ENCODE results near the gene FAM184A. TPM values are rescaled to one million over a fixed set of nuclear protein-coding genes. Genes with fewer than 3 reads are reported as not detected.

The FAM184A gene
- total RNA-seq, 4 donors from 2014 or later: 3.0 to 14.3 (median 6.3) TPM

DNA sequence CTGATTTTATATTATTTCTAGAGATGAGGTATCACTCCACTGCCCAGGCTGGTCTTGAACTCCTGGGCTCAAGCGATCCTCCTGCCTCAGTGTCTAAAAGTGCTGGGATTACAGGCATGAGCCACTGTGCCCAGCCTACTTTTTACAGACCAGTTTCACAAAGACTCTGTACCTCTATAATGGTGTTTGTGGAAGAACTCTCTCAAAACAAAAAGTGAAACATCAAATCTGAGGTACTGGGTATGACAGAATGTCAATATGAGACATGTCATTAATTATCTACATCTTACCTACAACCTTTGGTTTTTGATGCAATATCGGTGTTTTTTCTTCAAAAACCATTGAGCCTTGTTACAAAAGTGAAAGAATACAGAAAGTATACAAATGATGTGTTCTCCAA lies 94.1 kb downstream of the FAM184A start:
- ATAC-seq (ENCODE audit: low FRiP score) (no peak), DNase-seq (ENCODE audit: low spot score) (no peak)
- no peak for TF ChIP-seq CTCF (IDR thresholded peaks at IDR 0.05)

DNA sequence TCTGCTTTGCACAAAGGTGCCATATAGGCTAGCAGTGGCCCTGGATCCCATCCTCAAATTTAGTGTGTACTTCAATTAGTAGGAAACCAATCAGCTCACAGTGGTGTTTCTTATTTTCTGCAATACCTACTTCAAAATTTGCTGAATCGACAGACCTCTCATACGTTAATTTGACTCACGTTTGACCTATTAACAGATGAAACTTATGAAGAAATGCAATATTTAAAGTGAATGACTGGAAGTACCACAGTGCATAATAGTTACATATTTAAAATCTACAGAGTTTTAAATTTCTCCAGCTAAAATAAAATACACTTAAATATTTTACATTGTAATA lies 95.9 kb downstream of the FAM184A start:
- no peak for TF ChIP-seq CTCF (IDR thresholded peaks at IDR 0.05)
- DNase-seq (ENCODE audit: low spot score): no peak
- ATAC-seq (ENCODE audit: low FRiP score): no peak

- no peak for TF ChIP-seq CTCF (IDR thresholded peaks at IDR 0.05)
- DNase-seq (ENCODE audit: low spot score): no peak
- ATAC-seq (ENCODE audit: low FRiP score): no peak
These were observed 96.4 kb downstream of the FAM184A start for GRCh38 chr6:118981884-118982574.

DNA sequence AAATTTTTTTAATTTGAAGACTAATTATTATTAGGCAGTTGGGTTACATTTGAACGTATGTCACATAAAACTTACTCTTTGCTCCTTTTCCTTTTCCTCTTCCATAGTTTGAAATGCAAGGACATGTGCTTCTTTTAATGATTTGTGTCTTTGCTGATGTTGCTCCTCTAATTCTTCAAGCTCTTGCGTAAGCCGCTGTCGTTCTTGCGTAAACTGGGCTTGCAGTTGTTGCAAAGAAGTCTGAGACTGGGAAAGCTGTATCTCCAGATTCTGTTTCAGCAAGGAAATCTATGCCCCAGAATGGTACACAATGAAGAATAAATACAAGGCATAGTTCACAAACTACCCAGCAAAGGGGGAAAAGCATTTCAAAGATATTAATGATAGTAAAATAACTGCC lies 98.4 kb downstream of the FAM184A start:
- DNase-seq (ENCODE audit: low spot score) (peak; percentile 71), ATAC-seq (ENCODE audit: low FRiP score) (no peak)
- TF ChIP-seq CTCF (IDR thresholded peaks at IDR 0.05): no peak

DNA sequence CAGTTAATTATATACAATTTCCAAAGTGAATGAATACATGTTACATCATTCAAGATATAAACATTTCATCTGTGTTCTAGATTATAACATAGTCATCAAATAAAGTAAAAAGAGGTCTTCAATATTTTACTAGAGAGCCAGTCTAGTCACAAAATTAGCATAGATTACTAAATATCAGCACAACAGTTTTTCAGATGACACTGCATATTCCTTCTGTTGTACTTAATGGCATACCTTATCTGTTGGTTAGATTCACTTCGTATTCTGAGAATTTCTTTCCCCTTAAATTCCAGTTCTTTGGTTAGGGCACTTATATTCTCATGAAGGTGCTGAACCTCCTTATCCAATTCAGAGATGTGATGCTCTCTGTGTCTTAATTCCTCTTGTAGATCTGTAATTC lies 103.7 kb downstream of the FAM184A start:
- ATAC-seq (ENCODE audit: low FRiP score) (no peak), DNase-seq (ENCODE audit: low spot score) (no peak)
- TF ChIP-seq CTCF (IDR thresholded peaks at IDR 0.05): no peak

DNA sequence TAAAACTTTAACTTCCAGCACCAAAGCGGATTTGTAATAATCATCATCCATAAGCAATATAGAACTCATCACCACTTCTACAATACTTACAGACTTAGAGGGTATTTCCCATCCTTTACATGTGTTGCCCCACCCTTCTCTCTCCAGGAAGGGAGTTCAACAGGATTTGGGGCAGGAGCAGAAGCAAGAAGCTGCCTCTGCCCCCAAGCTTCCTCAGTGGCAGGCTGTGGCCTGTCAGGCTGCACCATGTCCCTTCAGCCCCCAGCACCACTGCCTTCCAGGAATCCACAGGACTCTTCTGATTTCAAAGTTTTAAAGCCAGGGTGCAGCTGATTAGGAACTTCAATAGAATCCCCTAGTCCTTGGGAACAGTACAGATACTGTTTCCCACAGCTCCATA lies 106.8 kb downstream of the FAM184A start:
- no peak for TF ChIP-seq CTCF (IDR thresholded peaks at IDR 0.05)
- no peak for ATAC-seq (ENCODE audit: low FRiP score)
- DNase-seq (ENCODE audit: low spot score): no peak

GRCh38 chr6:118970866-118971265 lies 107.6 kb downstream of the FAM184A start:
- DNase-seq (ENCODE audit: low spot score): no peak
- no peak for ATAC-seq (ENCODE audit: low FRiP score)
- TF ChIP-seq CTCF (IDR thresholded peaks at IDR 0.05): no peak
